Tibial nerve (tissue), 4 donors: ENCODE data around the gene ADRA2C.

Experiments used
- EP300 ChIP-seq, 2 donors: sonication (generic); formaldehyde crosslinking; IDR thresholded peaks; one replicate each; pipeline ENCODE4 v1.6.1; 2017; ENCODE audit warnings: antibody characterized with exemption in 2 of 2, mild to moderate bottlenecking in 1 of 2
- POLR2A ChIP-seq, 2 donors: fragments of 450-650 bp; IDR thresholded peaks; one replicate each; pipeline ENCODE4 v1.6.1; 2017; ENCODE audit warnings: antibody characterized with exemption in 2 of 2, mild to moderate bottlenecking in 2 of 2, moderate library complexity in 2 of 2
- TF ChIP-seq, protein P1 (sequence below), 5 experiments: fragments of 200-600 bp in 3 of 5; fragments of 450-650 bp in 2 of 5; sonication (generic) in 3 of 5; IDR thresholded peaks; one replicate each; pipeline ENCODE4 v1.5.1; 2016 to 2019; ENCODE audit warnings: antibody characterized with exemption in 5 of 5, mild to moderate bottlenecking in 3 of 5, moderate library complexity in 2 of 5

GRCh38 chr4:3786196-3786869 lies 20.1 kb downstream of the ADRA2C start:
- TF ChIP-seq POLR2A (IDR thresholded peaks at IDR 0.05) = no peak
- TF ChIP-seq, protein P1, sequence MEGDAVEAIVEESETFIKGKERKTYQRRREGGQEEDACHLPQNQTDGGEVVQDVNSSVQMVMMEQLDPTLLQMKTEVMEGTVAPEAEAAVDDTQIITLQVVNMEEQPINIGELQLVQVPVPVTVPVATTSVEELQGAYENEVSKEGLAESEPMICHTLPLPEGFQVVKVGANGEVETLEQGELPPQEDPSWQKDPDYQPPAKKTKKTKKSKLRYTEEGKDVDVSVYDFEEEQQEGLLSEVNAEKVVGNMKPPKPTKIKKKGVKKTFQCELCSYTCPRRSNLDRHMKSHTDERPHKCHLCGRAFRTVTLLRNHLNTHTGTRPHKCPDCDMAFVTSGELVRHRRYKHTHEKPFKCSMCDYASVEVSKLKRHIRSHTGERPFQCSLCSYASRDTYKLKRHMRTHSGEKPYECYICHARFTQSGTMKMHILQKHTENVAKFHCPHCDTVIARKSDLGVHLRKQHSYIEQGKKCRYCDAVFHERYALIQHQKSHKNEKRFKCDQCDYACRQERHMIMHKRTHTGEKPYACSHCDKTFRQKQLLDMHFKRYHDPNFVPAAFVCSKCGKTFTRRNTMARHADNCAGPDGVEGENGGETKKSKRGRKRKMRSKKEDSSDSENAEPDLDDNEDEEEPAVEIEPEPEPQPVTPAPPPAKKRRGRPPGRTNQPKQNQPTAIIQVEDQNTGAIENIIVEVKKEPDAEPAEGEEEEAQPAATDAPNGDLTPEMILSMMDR (IDR thresholded peaks at IDR 0.05) = no peak
- no peak for TF ChIP-seq EP300 (IDR thresholded peaks at IDR 0.05)
